TTC549 (cell line): Measurements from ENCODE around the gene S100A2.
A peak's percentile ranks its signal among the peaks of the same experiment; 100 is the strongest.

ENCODE experiments used
- FAIRE-seq: peaks from 2 replicates; lab custom pipeline; 2012; peaks lifted over from hg19 to GRCh38; lab: Jason Lieb, UNC

S100A2 gene

GRCh38 chr1:153544453-153545066 lies 21.1 kb downstream of the S100A2 start:
- no peak for FAIRE-seq

- no peak for FAIRE-seq
Measured at GRCh38 chr1:153543736-153544135, 21.9 kb downstream of the S100A2 start.

DNA sequence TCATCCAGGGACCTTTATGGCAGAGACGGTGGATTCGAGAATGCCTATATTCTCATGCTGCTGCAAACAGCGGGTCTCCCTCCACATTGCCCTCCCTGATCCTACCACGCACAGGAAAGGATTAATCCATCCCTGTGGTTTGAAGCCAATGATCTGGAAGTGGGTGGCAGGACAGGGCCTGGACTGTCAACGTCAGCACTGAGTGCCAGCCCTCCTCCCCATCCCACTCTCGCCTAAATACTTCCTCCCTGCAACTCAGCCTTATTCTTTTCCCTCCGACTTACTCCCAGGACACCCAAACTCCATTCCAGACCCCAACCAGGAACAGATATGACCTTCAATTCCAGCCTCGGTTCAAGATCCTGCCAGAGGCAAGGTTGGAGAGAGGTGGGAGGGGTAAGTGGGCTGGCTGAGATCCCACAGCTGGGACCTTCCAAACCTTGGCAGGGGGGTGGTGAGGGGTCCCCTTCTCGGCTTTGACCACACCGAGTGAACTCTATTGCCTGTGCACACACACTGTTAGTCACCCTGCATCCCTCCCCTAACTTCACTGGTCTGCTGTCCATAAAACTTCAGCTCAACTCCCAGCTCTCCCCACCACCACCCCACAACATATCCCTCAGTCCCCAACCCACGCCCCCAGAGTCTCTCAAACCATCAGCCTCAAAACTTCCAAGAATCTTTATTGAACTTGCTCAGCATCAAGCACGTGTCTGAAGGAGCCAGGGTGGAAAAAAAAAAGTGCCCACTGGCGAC lies 22.5 kb downstream of the S100A2 start:
- no peak for FAIRE-seq

GRCh38 chr1:153541641-153542590 lies 23.7 kb downstream of the S100A2 start:
- no peak for FAIRE-seq

DNA sequence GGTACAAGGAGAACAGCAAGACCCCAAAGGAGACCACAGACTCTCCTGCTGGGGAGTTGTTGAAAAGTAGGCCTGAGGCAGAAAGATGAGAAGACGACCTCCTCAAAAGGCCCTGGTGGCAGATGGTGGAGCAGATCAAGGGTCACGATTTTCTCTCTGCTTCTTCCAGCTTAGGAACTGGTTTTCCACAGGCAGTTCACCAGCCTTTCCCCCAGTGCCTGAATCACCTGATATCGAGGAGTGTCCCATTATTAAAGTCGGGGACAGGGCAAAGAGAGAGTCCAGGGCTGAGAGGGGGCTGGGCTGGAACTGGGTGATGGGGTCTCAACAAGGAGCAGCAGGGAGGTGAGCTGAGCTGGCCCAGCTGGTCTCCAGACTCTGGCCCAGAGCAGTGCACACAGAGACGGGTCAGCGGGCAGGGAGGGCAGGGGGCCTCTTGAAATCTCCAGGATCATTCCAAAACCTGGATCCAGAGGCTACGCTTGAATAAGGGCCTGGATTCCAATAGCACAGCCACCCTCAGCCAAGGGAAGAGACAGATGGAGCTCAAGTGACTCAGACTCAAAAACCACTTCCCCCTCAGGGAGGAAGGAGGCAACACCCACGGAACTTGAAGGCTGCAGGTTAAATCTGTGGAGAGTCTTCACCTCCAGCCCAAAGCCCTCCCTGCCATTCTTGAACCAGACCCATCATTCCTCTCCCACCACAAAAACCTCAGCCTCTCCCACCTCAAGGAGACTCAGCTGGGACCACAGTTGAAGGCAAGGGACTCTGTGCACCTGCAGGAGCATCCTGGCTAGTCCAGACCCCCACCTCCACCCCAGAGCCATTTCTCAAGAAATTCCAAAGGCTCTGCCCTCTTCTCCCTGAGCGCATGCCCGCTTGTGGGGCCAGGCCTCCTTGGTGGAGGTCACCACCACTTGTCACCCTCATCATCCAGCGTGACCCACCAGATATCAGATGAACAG lies 25.0 kb downstream of the S100A2 start, which contains the start of gene S100A5:
S100A5 (minus strand) TSS at position 541 of the 968 bp plus-strand sequence. CDS start 743 bp downstream, outside the sequence.
- FAIRE-seq = no peak

DNA sequence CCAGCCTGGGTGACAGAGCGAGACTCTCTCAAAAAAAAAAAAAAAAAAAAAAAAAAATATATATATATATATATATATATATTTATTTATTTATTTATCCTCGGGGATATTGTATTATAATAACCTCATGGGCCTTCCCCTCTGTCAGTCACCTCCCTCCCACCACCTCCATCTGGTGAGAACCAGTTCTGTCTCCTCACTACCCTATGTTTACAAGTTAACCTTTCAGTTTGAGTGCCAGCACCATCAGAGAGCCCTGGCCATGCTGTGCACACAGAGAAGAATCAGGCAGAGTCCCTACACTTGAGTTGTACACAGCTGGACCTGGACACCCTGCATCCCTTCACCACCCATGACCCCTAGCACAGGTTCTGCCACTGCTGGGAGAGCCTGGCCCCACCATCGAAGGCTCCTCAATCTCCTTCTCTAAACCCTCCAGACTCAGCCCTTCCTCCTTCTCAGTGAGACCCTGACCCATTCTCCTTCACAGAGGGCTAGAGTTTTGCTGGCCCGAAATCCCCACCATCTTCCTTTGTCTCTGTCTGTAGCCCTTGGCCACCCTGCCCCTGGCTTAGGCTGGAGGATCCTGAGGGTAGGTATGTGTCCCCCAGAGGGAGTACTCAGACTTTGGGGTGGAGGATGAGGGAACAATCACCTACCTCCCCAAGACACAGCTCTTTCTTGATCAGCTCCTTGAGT lies 26.1 kb downstream of the S100A2 start:
- FAIRE-seq = no peak

GRCh38 chr1:153538315-153538821 lies 27.3 kb downstream of the S100A2 start:
- FAIRE-seq = no peak

GRCh38 chr1:153537376-153537730 lies 28.3 kb downstream of the S100A2 start:
- no peak for FAIRE-seq

- FAIRE-seq = no peak
Measured at GRCh38 chr1:153536671-153537375, 28.8 kb downstream of the S100A2 start.

- FAIRE-seq = no peak
Measured at GRCh38 chr1:153536012-153536670, 29.5 kb downstream of the S100A2 start.

DNA sequence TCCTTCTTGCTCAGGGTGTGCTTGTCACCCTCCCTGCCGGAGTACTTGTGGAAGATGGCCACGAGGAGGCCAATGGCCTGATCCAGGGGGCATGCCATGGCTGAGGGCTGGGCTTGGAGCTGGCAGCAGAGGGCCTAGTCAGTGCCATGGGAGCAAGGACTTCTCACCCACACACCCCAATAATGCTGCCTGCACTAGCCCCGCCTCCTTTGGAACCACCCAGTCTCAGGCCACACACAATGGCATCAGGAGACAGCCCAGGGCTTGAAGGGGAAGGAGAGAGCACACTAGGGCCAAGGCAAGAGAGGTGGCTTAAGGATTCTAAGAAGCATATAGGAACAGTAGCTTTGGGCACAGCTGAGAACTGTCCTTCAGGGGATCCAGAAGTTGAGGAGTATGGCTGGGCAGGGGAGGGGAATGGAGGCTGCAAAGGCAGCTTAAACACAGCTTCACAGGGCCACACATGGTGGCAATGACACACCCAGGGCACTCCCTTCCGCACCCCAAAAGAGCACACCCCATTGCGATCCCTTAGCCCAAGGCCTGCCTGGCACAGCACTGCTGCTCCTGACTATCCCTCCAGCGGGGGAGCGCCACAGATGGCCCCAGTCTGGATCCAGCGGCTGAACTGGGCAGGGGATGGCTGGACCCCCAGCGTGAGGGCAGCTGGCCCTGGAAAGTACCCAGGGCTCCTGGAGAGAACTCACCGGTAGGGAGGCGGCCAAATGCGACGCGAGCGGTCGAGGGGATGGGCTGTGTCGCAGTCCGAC lies 30.2 kb downstream of the S100A2 start, which contains the start of gene S100A6:
S100A6 (minus strand) TSS at position 750 of the 770 bp plus-strand sequence; CDS start at position 98, 652 bp downstream.
- no peak for FAIRE-seq

DNA sequence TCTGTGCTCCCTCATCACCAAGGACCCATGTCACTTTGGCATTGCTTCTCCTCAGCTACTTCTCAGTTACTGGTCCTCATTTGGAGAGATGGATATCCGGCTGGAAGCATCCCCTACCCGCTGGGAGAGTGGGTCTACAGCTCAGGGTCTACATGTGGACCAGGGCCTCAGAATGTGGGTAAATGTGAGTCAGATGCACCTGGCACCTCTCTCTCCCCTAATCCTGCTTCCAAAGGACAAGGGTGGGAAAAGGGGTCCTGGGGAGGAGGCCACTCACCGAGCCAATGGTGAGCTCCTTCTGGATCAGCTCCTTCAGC lies 30.8 kb downstream of the S100A2 start:
- no peak for FAIRE-seq

DNA sequence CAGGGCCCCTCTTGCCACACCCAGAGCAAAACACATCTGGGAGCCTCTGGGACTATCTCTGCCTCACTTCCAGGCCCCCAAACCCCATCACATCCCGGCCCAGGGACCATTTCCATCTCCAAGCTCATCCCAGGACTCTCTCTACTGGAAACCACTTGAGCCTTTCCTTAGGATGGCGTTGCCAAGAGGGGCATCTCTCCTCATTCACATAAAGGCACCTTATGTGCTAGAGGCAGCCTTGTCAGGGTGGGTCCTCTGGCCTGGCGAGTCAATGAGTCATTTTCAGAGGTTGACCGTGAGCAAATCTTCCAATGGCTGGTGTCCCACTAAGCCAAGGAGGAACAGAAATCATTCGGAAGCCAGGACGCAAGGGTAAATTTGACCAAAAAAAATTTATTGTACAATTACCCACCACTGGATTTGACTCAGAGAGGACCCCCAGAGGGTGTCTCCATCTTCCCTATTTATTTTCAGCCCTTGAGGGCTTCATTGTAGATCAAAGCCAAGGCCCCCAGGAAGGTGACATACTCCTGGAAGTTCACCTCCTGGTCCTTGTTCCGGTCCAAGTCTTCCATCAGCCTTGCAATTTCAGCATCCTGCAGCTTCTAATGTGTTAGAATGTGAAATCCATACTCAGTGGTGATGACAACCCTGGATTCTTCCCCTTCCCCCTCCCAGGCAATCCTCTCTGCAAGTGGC lies 31.3 kb downstream of the S100A2 start:
- no peak for FAIRE-seq

GRCh38 chr1:153533689-153534201 lies 31.9 kb downstream of the S100A2 start:
- no peak for FAIRE-seq

DNA sequence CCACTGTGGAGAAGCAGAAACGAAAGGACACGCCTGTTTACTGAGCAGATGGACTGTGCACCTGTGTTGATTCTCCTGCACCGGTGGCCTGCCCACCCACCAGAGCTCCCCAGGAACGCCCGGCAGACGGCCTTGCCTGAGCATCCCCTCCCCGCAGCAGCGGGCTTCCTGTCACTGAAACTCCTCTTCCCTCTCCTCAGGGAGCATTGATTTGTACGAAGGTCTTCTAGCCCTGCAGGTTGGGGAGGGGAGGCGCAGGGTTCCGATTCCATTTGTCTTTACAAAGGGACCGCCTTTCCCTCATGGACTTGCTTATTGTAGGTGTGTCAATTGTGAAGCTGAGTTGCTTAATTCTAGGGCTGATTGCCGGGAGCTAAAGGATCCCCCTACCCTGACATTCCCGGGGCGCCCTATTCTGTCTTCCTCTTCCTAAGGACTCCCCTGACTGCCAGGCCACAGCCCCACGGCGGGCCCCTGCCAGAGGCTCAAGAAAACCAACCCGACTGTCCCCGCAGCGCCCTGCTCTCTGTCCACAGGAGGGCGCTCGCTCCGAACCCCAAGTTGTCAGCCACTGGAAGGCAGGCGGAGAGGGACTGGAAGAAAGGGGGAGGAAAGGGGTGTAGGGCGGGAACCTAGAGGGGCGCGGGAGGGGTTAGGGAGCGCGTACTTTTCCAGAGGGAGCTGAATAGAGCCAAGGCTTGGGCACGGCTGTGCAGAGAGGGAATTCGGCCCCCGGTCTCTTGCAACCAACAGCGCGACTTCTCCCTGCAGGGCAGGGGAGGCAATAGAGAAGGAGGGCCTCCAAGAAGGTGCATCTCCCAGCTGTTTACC lies 32.7 kb downstream of the S100A2 start:
- FAIRE-seq = peak; percentile 40

DNA sequence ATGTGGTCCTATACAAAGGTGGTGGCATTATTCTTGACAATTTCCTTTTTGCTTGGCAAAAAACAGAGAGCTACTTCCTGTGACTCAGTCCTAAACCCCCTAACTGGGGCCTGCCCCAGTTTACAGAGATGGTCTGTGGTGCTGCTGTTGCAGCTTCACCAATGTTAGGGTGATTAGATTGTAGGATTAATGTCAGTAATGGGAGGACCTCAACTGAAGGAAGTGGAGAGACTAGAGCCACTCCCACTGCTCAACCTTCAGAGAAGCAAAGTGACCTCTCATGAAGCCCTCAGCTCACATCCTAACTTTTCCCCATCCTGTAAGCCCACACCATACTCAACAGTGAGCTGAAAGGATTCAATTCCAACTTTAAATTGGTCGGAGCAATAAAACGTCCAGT lies 33.5 kb downstream of the S100A2 start:
- no peak for FAIRE-seq

GRCh38 chr1:153531638-153532037 lies 34.0 kb downstream of the S100A2 start:
- no peak for FAIRE-seq
